ENCODE measurements around the gene STMN3.

DNA sequence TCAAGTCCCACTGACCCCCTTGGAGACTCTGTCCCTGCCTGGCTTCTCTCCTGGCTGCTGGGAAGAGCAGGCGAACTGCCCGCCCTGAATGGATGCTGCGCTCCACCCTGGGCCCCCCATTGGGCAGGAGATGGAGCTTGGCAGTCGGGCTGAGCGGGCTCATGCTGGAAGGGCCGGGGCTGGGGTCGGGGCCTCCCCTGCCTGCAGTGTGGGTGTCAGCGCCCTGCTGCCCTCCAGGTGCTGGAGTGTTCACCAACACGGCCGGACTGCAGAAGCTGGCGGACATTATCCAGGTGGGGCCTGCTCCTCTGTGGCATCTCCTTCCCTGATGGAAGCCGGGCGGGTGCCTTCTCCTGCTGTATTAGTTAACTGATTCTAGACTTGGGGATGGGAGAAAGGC lies 27.2 kb upstream of the STMN3 start:
- TF ChIP-seq TEAD4 (IDR thresholded peaks at IDR 0.05; ENCODE audit: low read depth, low read length) (no peak), FOSL1 (IDR thresholded peaks at IDR 0.05; ENCODE audit: insufficient read depth, low read depth, low read length) (no peak), CTCF (IDR thresholded peaks at IDR 0.05; ENCODE audit: control extremely low read depth in 1 of 3, insufficient read depth in 1 of 3, low read depth in 1 of 3, low read length in 3 of 3) (no peak), JUND (IDR thresholded peaks at IDR 0.05; ENCODE audit: low read length) (no peak), MAFK (IDR thresholded peaks at IDR 0.05; ENCODE audit: low read depth, low read length) (no peak), SIX5 (IDR thresholded peaks at IDR 0.05; ENCODE audit: low read depth, low read length) (no peak), TAF1 (IDR thresholded peaks at IDR 0.05; ENCODE audit: low read depth, low read length) (no peak), RNF2 (IDR thresholded peaks at IDR 0.05; ENCODE audit: borderline replicate concordance, low read depth, low read length, missing control alignments, poor library complexity, severe bottlenecking) (no peak), EZH2 (IDR thresholded peaks at IDR 0.05; ENCODE audit: low read depth, low read length, severe bottlenecking) (no peak)

Data from H1 (cell line).